Immature natural killer cell (primary cell): ENCODE data around the gene ALX4. TPM values are rescaled to one million over a fixed set of nuclear protein-coding genes. Genes with fewer than 3 reads are reported as not detected.
A peak's percentile ranks its signal among the peaks of the same experiment; 100 is the strongest.

Experiments used
- DNase-seq, 3 donors: peaks; one replicate each; pipeline ENCODE4 v3.0.0; 2022; ENCODE audit warnings: mixed read lengths in 1 of 3
- H3K27ac Mint-ChIP-seq, 6 donors: one replicate each; pipeline ENCODE4 v1.8.0; 2020; ENCODE audit warnings: mixed read lengths in 6 of 6, mild to moderate bottlenecking in 5 of 6, inconsistent platforms in 4 of 6, moderate library complexity in 3 of 6
- H3K27me3 Mint-ChIP-seq, 3 donors: one replicate each; pipeline ENCODE4 v1.8.0; 2020 to 2021; ENCODE audit warnings: low read depth in 3 of 3, mild to moderate bottlenecking in 3 of 3, mixed read lengths in 3 of 3, moderate library complexity in 3 of 3, inconsistent platforms in 1 of 3
- H3K36me3 Mint-ChIP-seq, 3 donors: one replicate each; pipeline ENCODE4 v1.8.0; 2020; ENCODE audit warnings: mixed read lengths in 3 of 3, inconsistent platforms in 2 of 3, mild to moderate bottlenecking in 2 of 3
- H3K4me1 Mint-ChIP-seq, 2 donors: one replicate each; pipeline ENCODE4 v1.8.0; 2020; ENCODE audit warnings: inconsistent platforms in 2 of 2, mild to moderate bottlenecking in 2 of 2, mixed read lengths in 2 of 2, moderate library complexity in 1 of 2
- H3K4me3 Mint-ChIP-seq, 5 donors: one replicate each; pipeline ENCODE4 v1.8.0; 2020; ENCODE audit warnings: mild to moderate bottlenecking in 5 of 5, mixed read lengths in 5 of 5, inconsistent platforms in 3 of 5, moderate library complexity in 3 of 5
- H3K9me3 Mint-ChIP-seq, 6 donors: one replicate each; pipeline ENCODE4 v1.8.0; 2020; ENCODE audit warnings: mild to moderate bottlenecking in 6 of 6, mixed read lengths in 6 of 6, inconsistent platforms in 4 of 6, moderate library complexity in 3 of 6
- polyA plus RNA-seq, 3 donors: library from polyadenylated mRNA; unstranded; fragments of 300-500 nt; fragmentation: Illumina TruSeq; gene quantifications; one replicate each; pipeline ENCODE4 v1.2.3, GENCODE V29; 2021

Gene ALX4
- polyA plus RNA-seq, 3 donors from 2014 or later, result not detected

GRCh38 chr11:44344423-44344820 lies 34.5 kb upstream of the ALX4 start:
- Mint-ChIP-seq H3K4me3 (no peak overlapping the region), H3K27me3 (peaks cover 2 to 12% (median 8%) of the 10 kb centered on the region in 3 donors), H3K9me3 (no peaks in the 10 kb centered on the region), H3K36me3 (no peaks in the 10 kb centered on the region), H3K27ac (no peak overlapping the region), H3K4me1 (no peaks in the 10 kb centered on the region)
- DNase-seq, result no peak

DNA sequence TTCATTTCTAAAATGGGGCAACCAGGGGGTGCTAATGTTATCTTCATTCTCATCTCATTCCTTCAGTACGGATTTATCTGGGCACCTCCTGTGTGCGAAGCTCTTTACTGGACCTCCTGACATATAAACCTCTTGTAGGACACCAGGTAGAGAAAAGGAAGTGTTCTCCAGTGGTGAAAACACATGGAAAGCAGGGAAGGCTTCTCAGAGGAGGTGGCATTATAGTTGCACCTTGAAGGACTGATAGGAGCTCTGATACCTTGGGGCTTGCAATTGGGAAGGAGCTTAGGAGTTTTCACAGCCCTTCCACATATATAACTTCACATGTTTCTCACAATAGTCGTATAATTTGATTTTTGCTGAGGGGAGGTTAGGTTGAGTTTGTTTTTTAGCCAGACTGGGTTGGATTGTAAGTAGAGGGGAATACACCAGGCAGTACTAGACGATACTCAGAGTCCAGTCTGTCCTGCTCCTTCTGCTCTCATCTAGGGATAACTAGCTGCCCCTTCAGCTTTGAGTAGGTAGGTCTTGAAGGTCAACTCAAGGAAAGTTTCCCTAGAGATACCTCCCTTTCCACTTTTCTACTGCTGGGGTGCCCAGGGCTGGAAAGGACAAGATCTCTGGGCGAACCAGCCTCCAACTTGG lies 34.0 kb upstream of the ALX4 start:
- DNase-seq, result no peak
- Mint-ChIP-seq H3K4me1 (no peaks in the 10 kb centered on the region), H3K4me3 (no peak overlapping the region), H3K36me3 (no peaks in the 10 kb centered on the region), H3K9me3 (no peaks in the 10 kb centered on the region), H3K27me3 (peaks cover 2 to 12% (median 8%) of the 10 kb centered on the region in 3 donors), H3K27ac (no peak overlapping the region)

- peaks cover 8 to 10% (median 8%) of the 10 kb centered on the region in 3 donors for H3K27me3 Mint-ChIP-seq
- H3K36me3 Mint-ChIP-seq, result no peaks in the 10 kb centered on the region
- no peaks in the 10 kb centered on the region for H3K9me3 Mint-ChIP-seq
- no peak for DNase-seq
- H3K4me1 Mint-ChIP-seq, result no peaks in the 10 kb centered on the region
- peak overlapping the region in 1 of 6 donors; percentile 17 for H3K27ac Mint-ChIP-seq
- no peak overlapping the region for H3K4me3 Mint-ChIP-seq
Measured at GRCh38 chr11:44342616-44343015, 32.7 kb upstream of the ALX4 start.

- no peak overlapping the region for H3K4me3 Mint-ChIP-seq
- no peaks in the 10 kb centered on the region for H3K4me1 Mint-ChIP-seq
- no peak for DNase-seq
- peaks cover 6 to 15% (median 9%) of the 10 kb centered on the region in 3 donors for H3K27me3 Mint-ChIP-seq
- H3K9me3 Mint-ChIP-seq, result no peaks in the 10 kb centered on the region
- no peak overlapping the region for H3K27ac Mint-ChIP-seq
- no peaks in the 10 kb centered on the region for H3K36me3 Mint-ChIP-seq
Measured at GRCh38 chr11:44340656-44341055, 30.7 kb upstream of the ALX4 start.

GRCh38 chr11:44339530-44339883 lies 29.6 kb upstream of the ALX4 start:
- H3K9me3 Mint-ChIP-seq, result no peaks in the 10 kb centered on the region
- H3K27ac Mint-ChIP-seq, result no peak overlapping the region
- DNase-seq, result no peak
- H3K27me3 Mint-ChIP-seq, result peaks cover 9 to 15% (median 9%) of the 10 kb centered on the region in 3 donors
- H3K36me3 Mint-ChIP-seq, result no peaks in the 10 kb centered on the region
- H3K4me1 Mint-ChIP-seq, result no peaks in the 10 kb centered on the region
- H3K4me3 Mint-ChIP-seq, result no peak overlapping the region

GRCh38 chr11:44338698-44339529 lies 29.0 kb upstream of the ALX4 start:
- no peaks in the 10 kb centered on the region for H3K9me3 Mint-ChIP-seq
- H3K27ac Mint-ChIP-seq, result no peak overlapping the region
- H3K4me1 Mint-ChIP-seq, result no peaks in the 10 kb centered on the region
- no peak overlapping the region for H3K4me3 Mint-ChIP-seq
- no peaks in the 10 kb centered on the region for H3K36me3 Mint-ChIP-seq
- H3K27me3 Mint-ChIP-seq, result peaks cover 7 to 15% (median 8%) of the 10 kb centered on the region in 3 donors
- no peak for DNase-seq

DNA sequence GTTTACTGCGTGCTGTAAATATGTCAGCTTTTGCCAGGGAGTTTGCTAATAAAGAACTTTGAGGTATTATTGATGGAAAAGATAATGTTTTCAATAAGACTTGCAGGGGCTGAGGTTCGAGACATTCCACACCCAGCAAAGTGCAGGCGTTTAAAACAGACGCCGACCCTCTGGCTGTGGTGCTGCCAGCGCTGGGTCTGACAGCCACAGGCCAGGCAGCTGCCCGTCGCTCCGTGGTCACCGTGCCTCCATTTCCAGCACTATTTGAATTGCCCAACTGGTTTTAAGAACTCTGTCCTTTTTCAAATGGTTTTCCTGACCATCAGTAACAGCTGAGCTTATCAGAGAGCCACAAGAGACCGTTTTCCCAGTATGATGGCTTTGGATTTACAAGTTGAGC lies 28.1 kb upstream of the ALX4 start:
- H3K9me3 Mint-ChIP-seq, result no peaks in the 10 kb centered on the region
- no peak overlapping the region for H3K27ac Mint-ChIP-seq
- H3K4me3 Mint-ChIP-seq, result no peak overlapping the region
- no peaks in the 10 kb centered on the region for H3K36me3 Mint-ChIP-seq
- peaks cover 4 to 15% (median 4%) of the 10 kb centered on the region in 3 donors for H3K27me3 Mint-ChIP-seq
- H3K4me1 Mint-ChIP-seq, result no peaks in the 10 kb centered on the region
- no peak for DNase-seq

DNA sequence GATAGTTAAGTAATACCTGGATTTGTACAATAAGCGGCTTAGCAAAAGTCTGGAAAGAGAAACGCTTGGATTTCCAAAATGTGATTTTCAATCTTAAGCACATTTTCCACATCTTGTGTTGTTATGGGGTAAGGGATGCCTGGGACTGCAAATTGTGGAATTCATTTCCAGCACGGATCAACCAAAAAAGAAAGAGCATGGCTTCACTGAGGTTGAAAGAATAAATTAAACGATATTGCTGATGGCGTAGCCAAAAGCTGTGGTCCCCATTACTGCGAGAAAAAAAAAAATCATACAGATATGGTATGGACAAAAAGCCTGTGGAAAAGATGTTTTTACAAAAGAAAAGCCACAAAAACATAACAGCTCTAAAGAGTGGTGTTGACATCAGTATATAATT lies 26.0 kb upstream of the ALX4 start:
- H3K4me3 Mint-ChIP-seq, result no peak overlapping the region
- no peak for DNase-seq
- no peaks in the 10 kb centered on the region for H3K36me3 Mint-ChIP-seq
- H3K27me3 Mint-ChIP-seq, result peaks cover 2 to 15% (median 10%) of the 10 kb centered on the region in 3 donors
- H3K9me3 Mint-ChIP-seq, result no peaks in the 10 kb centered on the region
- no peak overlapping the region for H3K27ac Mint-ChIP-seq
- H3K4me1 Mint-ChIP-seq, result no peaks in the 10 kb centered on the region

DNA sequence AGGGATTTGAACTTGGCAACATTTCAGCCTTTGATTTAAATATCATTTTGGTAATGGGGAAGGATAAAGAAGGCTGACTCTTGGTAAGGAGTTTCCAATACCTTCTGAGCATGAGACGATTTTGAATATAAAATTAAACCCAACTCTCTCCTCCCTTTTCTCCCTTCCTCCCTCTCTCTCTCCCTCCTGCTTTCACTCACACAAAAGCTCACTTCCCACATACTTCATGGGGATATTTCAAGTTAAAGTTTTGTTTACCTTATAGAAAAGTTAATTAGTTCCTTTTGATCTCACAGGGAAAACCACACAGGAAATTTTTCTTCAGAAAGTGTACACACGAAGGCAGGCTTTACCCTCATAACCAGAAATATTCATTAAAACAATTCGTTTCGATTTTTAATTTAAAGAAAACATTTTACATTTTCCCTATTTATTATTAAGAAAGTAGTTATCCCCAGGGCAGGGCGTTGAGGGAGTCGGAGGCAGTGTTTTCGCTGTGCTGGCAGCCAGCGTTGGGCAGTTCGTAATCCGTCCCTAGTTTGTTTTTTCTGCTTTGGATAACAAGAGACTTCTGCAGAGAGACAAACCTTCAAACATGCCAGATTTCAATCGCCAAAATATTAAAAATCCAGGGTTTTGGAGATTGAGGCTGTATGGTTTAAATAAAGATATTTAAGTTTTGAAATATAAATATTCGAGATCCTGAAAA lies 25.3 kb upstream of the ALX4 start:
- no peak overlapping the region for H3K27ac Mint-ChIP-seq
- no peak for DNase-seq
- H3K27me3 Mint-ChIP-seq, result peaks cover 2 to 15% (median 10%) of the 10 kb centered on the region in 3 donors
- no peaks in the 10 kb centered on the region for H3K36me3 Mint-ChIP-seq
- H3K9me3 Mint-ChIP-seq, result no peaks in the 10 kb centered on the region
- no peaks in the 10 kb centered on the region for H3K4me1 Mint-ChIP-seq
- no peak overlapping the region for H3K4me3 Mint-ChIP-seq

DNA sequence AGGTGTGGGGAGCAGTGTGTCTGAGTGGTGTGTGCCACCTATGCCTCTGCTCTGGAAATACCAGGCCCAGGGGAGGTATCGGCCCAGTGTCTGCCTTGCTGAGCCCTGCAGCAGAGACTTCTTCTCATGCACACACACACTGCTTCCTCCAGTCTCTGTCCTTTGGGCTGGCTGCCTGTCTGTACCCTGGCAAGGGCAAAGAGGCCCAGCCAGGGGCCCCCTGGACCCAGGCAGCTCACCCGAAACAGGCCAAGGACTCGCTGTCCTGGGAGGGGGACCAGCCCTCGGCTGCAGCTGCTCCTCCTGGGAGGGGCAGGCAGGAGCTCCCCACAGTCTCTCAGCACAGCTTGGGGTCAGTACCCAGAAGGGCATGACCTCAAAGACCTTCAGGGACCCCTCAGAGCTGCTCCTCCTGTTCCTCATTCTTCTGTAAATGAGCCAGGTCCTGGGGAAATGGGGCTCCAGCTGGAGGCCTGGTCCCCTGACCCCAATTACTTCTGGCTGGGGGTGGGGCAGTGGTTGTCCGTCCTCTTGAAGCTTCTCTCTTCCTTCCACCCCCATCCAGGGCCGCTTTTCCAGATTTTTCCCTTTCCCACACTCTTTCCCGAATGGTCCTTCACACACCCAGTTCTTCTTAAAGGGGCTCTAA lies 24.5 kb upstream of the ALX4 start:
- Mint-ChIP-seq H3K4me3 (no peak overlapping the region), H3K9me3 (no peaks in the 10 kb centered on the region), H3K4me1 (no peaks in the 10 kb centered on the region), H3K27me3 (peaks cover 3 to 15% (median 9%) of the 10 kb centered on the region in 3 donors), H3K27ac (no peak overlapping the region), H3K36me3 (no peaks in the 10 kb centered on the region)
- DNase-seq, result no peak

DNA sequence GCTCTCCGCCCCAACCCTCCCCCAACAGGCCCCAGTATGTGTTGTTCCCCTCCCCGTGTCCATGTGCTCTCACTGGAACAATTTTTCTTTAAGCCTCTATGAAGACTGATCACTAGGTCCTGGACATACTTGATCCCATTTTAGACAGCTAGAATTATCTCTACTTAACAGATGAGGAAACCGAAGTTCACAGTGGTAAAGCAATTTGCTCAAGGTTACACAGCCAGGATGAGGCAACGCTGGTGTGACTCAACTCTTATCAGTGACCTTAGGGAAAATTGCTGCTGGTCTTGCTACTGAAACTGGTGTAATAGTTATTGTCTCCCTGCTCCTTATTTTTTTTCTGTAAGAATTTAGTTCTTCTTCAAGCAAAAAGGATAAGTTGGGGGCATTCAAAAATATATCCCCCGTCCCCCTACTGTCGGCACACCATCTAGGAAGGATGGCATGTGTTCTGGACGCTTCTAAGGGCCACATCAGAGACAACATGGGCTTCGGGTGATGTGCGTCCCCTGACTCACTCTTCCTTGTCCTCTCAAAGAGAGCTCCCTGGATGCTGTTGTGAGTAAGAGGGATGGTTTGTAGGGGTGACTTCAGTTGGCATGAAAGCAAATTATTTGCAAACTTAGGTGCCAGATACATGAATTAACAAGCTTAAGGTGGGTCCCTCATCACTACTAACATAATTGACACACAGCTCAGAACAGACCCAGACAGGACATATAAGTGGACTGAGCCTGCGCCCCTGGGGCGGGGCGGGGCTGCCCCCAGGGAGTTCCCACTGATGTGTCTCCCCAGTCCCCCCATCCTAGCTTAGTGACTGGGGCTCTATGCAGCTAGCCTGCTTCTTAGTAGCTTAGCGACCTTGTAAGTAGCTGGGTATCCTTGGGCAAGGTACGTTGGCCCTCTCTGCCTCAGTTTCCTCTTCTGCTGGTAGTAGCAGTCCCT lies 23.6 kb upstream of the ALX4 start:
- Mint-ChIP-seq H3K36me3 (no peaks in the 10 kb centered on the region), H3K4me3 (no peak overlapping the region), H3K27ac (no peak overlapping the region), H3K4me1 (no peaks in the 10 kb centered on the region), H3K27me3 (peaks cover 4 to 15% (median 9%) of the 10 kb centered on the region in 3 donors), H3K9me3 (no peaks in the 10 kb centered on the region)
- no peak for DNase-seq

DNA sequence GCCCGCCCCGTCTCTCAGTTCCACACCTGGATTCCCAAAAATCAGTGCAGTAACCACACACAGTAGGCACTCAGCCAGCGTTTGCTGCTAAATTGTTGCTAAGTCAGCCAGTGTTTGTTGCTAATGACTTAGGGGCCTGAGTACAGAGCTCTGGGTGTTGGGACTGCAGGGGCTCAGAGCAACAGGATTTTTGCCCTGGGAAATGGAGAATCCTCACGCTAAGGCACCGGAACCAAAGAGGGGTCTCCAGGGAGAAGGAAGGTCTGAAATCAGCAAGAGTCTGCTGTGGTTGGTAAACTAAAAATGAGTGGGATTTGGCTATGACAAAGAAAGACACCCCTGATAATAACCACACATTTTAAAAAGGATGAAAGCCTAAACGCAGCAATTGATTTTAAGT lies 22.7 kb upstream of the ALX4 start:
- no peak for DNase-seq
- no peaks in the 10 kb centered on the region for H3K9me3 Mint-ChIP-seq
- no peaks in the 10 kb centered on the region for H3K4me1 Mint-ChIP-seq
- no peak overlapping the region for H3K27ac Mint-ChIP-seq
- H3K4me3 Mint-ChIP-seq, result no peak overlapping the region
- H3K36me3 Mint-ChIP-seq, result no peaks in the 10 kb centered on the region
- peaks cover 8 to 11% (median 9%) of the 10 kb centered on the region in 3 donors for H3K27me3 Mint-ChIP-seq
